Chondrocyte (in vitro differentiated cells): ENCODE data around the gene PCNX3. TPM values are rescaled to one million over a fixed set of nuclear protein-coding genes. Genes with fewer than 3 reads are reported as not detected.
A peak's percentile ranks its signal among the peaks of the same experiment; 100 is the strongest.

Experiments
- DNase-seq: peaks from one replicate; pipeline ENCODE4 v3.0.0; 2021; ENCODE audit warnings: mixed read lengths, low spot score
- H3K27ac Mint-ChIP-seq: one replicate; pipeline ENCODE4 v1.8.0; 2021; ENCODE audit warnings: mild to moderate bottlenecking, moderate library complexity, mixed read lengths; ENCODE audit not compliant: unreplicated experiment
- H3K27me3 Mint-ChIP-seq: 2 replicates; pipeline ENCODE4 v1.8.0; 2021; ENCODE audit warnings: low read depth, mixed read lengths
- H3K36me3 Mint-ChIP-seq: 2 replicates; pipeline ENCODE4 v1.8.0; 2021; ENCODE audit warnings: low read depth, mixed read lengths
- H3K4me1 Mint-ChIP-seq: 2 replicates; pipeline ENCODE4 v1.8.0; 2021; ENCODE audit warnings: low read depth, mild to moderate bottlenecking, mixed read lengths
- H3K4me3 Mint-ChIP-seq: one replicate; pipeline ENCODE4 v1.8.0; 2021; ENCODE audit warnings: mild to moderate bottlenecking, moderate library complexity, mixed read lengths; ENCODE audit not compliant: unreplicated experiment
- H3K9me3 Mint-ChIP-seq: 2 replicates; pipeline ENCODE4 v1.8.0; 2021; ENCODE audit warnings: low read depth, mixed read lengths
- total RNA-seq: library from RNA; stranded (reverse); gene quantifications from 3 replicates; pipeline ENCODE4 v1.2.1, GENCODE V29; 2021
- TF ChIP-seq, protein P1 (sequence below): fragments of 200-600 bp; sonication (generic); IDR thresholded peaks from 2 replicates; pipeline ENCODE4 v1.5.0; 2021; ENCODE audit warnings: antibody characterized with exemption, mild to moderate bottlenecking, moderate library complexity

The PCNX3 gene
- total RNA-seq, 1 donor from 2014 or later, result 36.3 TPM

DNA sequence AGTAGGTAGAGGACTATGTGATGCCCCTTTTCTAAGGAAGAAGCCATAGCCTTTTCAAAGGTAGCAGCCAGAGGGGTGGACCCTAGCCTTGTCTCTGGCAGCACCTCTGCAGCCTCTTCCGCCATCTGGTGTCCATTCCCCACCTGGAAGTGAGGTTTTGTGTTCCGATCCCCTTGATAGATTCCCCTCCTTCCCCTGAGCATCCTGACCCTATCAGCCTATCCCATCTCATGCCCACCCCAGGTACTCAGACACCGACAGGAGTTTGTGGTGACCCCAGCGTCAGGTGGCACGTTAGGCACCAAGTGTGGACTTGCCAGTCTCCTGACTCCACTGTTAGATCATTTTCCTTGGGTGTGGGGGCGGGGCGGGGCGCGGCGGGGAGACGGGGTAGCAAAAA lies 43.6 kb upstream of the PCNX3 start:
- Mint-ChIP-seq H3K36me3 (peaks cover 7% of the 10 kb centered on the region), H3K4me1 (peaks cover 68% of the 10 kb centered on the region), H3K27me3 (no peaks in the 10 kb centered on the region), H3K9me3 (no peaks in the 10 kb centered on the region), H3K4me3 (peak overlapping the region; percentile 99), H3K27ac (peak overlapping the region; percentile 98)
- TF ChIP-seq, protein P1, sequence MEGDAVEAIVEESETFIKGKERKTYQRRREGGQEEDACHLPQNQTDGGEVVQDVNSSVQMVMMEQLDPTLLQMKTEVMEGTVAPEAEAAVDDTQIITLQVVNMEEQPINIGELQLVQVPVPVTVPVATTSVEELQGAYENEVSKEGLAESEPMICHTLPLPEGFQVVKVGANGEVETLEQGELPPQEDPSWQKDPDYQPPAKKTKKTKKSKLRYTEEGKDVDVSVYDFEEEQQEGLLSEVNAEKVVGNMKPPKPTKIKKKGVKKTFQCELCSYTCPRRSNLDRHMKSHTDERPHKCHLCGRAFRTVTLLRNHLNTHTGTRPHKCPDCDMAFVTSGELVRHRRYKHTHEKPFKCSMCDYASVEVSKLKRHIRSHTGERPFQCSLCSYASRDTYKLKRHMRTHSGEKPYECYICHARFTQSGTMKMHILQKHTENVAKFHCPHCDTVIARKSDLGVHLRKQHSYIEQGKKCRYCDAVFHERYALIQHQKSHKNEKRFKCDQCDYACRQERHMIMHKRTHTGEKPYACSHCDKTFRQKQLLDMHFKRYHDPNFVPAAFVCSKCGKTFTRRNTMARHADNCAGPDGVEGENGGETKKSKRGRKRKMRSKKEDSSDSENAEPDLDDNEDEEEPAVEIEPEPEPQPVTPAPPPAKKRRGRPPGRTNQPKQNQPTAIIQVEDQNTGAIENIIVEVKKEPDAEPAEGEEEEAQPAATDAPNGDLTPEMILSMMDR, result peak; percentile 75
- DNase-seq, result no peak

- DNase-seq, result no peak
- H3K27ac Mint-ChIP-seq, result peak within 1 kb of the TSS; percentile 98
- TF ChIP-seq, protein P1, result no peak
- peaks cover 71% of the 10 kb centered on the region for H3K4me1 Mint-ChIP-seq
- peaks cover 7% of the 10 kb centered on the region for H3K36me3 Mint-ChIP-seq
- H3K4me3 Mint-ChIP-seq, result peak within 1 kb of the TSS; percentile 99
- no peaks in the 10 kb centered on the region for H3K27me3 Mint-ChIP-seq
- H3K9me3 Mint-ChIP-seq, result no peaks in the 10 kb centered on the region
Measured at GRCh38 chr11:65572356-65573051, 43.1 kb upstream of the PCNX3 start, which contains the start of gene FAM89B. FAM89B (plus strand) TSS chr11:65572538; CDS start chr11:65572670, 132 bp downstream.

- Mint-ChIP-seq H3K4me1 (peaks cover 76% of the 10 kb centered on the region), H3K9me3 (no peaks in the 10 kb centered on the region), H3K27ac (peak overlapping the region; percentile 87), H3K4me3 (peak overlapping the region; percentile 74), H3K36me3 (peaks cover 4% of the 10 kb centered on the region), H3K27me3 (no peaks in the 10 kb centered on the region)
- TF ChIP-seq, protein P1, result no peak
- DNase-seq, result no peak
Measured at GRCh38 chr11:65573391-65574079, 42.0 kb upstream of the PCNX3 start.

DNA sequence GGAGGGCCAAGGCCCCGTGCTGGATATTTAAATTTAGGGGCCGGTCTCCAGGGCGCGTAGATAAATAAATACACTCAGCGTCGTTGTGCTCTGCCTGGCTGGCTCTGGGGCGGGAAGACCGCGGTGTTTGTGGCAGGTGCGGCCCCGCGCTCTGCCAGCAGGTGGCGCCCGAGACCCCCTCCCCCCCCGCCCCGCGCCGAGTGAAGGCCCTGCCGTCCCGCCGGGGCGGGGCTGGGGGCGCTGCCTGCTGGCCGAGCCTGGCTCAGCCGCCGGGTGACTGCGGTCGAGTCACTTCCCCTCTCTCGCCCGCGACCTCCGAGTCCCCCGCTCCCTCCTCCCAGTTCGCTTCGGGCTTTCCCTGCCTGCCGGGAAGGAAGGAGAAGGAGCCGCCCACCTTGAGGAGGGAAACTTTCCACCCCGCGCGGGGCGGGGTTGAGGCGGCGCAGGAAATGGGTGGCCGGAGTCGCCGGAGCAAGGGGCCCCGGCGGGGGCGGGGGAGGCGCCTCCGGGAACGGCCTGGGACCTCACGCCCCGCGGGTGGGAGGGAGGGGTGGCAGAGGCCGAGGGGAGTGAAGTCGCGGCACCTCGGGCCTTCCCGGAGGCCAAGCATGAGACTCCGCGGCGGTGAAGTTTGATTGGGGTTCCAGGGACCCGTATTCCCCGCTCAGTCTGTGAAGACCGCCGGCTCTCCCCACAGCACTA lies 41.3 kb upstream of the PCNX3 start:
- no peaks in the 10 kb centered on the region for H3K27me3 Mint-ChIP-seq
- H3K4me1 Mint-ChIP-seq, result peaks cover 71% of the 10 kb centered on the region
- H3K36me3 Mint-ChIP-seq, result peaks cover 4% of the 10 kb centered on the region
- H3K27ac Mint-ChIP-seq, result peak overlapping the region; percentile 91
- peak overlapping the region; percentile 74 for H3K4me3 Mint-ChIP-seq
- TF ChIP-seq, protein P1, result peak; percentile 97
- no peak for DNase-seq
- no peaks in the 10 kb centered on the region for H3K9me3 Mint-ChIP-seq
